ENCODE measurements around the gene RTL10.
A peak's percentile ranks its signal among the peaks of the same experiment; 100 is the strongest.

The RTL10 gene

DNA sequence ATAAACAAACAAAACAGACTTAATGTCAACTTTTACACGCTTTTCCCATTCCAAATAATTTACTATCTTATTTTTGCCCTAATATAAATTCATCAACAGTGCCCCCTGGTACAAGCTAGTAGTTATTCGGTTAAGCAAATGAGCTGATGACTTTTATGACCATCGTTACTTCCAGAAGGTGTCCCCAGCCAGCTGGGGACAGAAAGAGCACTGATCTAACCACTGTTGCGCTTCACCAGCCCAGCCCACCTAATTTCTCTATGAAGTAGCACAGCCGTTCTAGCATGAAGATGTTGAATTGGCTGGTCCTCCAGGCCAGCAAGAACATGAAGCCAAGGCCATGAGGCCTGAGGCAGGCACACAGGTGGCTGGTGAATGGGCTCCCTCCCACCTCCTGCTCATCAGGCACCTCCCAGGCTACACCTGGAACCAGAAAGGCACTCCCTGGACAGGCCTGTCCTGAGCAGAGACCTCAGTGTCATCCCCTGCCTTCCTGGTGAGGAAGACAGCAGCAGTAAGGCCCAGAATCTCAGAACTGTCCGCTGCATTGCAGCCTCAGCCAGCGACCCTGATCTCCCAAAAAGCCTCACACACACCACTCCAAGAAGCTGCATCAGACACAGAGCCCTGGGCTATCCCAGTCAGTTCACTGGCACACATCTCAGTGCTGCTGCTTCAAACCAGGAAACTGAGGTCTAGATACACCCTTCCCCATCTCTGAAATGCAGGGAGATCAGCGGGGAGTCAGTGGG, 12.9 kb downstream of the RTL10 start (continued):
- TF ChIP-seq, protein P1, sequence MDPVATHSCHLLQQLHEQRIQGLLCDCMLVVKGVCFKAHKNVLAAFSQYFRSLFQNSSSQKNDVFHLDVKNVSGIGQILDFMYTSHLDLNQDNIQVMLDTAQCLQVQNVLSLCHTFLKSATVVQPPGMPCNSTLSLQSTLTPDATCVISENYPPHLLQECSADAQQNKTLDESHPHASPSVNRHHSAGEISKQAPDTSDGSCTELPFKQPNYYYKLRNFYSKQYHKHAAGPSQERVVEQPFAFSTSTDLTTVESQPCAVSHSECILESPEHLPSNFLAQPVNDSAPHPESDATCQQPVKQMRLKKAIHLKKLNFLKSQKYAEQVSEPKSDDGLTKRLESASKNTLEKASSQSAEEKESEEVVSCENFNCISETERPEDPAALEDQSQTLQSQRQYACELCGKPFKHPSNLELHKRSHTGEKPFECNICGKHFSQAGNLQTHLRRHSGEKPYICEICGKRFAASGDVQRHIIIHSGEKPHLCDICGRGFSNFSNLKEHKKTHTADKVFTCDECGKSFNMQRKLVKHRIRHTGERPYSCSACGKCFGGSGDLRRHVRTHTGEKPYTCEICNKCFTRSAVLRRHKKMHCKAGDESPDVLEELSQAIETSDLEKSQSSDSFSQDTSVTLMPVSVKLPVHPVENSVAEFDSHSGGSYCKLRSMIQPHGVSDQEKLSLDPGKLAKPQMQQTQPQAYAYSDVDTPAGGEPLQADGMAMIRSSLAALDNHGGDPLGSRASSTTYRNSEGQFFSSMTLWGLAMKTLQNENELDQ (tag by site-specific recombination; IDR thresholded peaks at IDR 0.05; ENCODE audit: low read depth) = no peak
- TF ChIP-seq, protein P2, sequence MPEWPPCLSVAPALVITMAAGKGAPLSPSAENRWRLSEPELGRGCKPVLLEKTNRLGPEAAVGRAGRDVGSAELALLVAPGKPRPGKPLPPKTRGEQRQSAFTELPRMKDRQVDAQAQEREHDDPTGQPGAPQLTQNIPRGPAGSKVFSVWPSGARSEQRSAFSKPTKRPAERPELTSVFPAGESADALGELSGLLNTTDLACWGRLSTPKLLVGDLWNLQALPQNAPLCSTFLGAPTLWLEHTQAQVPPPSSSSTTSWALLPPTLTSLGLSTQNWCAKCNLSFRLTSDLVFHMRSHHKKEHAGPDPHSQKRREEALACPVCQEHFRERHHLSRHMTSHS (tag by site-specific recombination; IDR thresholded peaks at IDR 0.05) = no peak
- TF ChIP-seq, protein P3, sequence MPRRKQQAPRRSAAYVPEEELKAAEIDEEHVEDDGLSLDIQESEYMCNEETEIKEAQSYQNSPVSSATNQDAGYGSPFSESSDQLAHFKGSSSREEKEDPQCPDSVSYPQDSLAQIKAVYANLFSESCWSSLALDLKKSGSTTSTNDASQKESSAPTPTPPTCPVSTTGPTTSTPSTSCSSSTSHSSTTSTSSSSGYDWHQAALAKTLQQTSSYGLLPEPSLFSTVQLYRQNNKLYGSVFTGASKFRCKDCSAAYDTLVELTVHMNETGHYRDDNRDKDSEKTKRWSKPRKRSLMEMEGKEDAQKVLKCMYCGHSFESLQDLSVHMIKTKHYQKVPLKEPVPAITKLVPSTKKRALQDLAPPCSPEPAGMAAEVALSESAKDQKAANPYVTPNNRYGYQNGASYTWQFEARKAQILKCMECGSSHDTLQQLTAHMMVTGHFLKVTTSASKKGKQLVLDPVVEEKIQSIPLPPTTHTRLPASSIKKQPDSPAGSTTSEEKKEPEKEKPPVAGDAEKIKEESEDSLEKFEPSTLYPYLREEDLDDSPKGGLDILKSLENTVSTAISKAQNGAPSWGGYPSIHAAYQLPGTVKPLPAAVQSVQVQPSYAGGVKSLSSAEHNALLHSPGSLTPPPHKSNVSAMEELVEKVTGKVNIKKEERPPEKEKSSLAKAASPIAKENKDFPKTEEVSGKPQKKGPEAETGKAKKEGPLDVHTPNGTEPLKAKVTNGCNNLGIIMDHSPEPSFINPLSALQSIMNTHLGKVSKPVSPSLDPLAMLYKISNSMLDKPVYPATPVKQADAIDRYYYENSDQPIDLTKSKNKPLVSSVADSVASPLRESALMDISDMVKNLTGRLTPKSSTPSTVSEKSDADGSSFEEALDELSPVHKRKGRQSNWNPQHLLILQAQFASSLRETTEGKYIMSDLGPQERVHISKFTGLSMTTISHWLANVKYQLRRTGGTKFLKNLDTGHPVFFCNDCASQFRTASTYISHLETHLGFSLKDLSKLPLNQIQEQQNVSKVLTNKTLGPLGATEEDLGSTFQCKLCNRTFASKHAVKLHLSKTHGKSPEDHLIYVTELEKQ (tag by site-specific recombination; IDR thresholded peaks at IDR 0.05; ENCODE audit: borderline replicate concordance) = no peak
- no peak for TF ChIP-seq ZNF112 (tag by site-specific recombination; IDR thresholded peaks at IDR 0.05)
- TF ChIP-seq ZNF394 (tag by site-specific recombination; IDR thresholded peaks at IDR 0.05; ENCODE audit: borderline replicate concordance) = no peak
- TF ChIP-seq, protein P4, sequence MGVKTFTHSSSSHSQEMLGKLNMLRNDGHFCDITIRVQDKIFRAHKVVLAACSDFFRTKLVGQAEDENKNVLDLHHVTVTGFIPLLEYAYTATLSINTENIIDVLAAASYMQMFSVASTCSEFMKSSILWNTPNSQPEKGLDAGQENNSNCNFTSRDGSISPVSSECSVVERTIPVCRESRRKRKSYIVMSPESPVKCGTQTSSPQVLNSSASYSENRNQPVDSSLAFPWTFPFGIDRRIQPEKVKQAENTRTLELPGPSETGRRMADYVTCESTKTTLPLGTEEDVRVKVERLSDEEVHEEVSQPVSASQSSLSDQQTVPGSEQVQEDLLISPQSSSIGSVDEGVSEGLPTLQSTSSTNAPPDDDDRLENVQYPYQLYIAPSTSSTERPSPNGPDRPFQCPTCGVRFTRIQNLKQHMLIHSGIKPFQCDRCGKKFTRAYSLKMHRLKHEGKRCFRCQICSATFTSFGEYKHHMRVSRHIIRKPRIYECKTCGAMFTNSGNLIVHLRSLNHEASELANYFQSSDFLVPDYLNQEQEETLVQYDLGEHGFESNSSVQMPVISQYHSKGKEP (tag by site-specific recombination; IDR thresholded peaks at IDR 0.05) = no peak
- no peak for TF ChIP-seq ZNF610 (tag by site-specific recombination; IDR thresholded peaks at IDR 0.05; ENCODE audit: borderline replicate concordance)
- 0 out of 2 replicates have a peak, but pooled peaks have one; percentile 21 for TF ChIP-seq OSR2 (tag by site-specific recombination; IDR thresholded peaks at IDR 0.05)
- no peak for TF ChIP-seq ZNF146 (tag by site-specific recombination; IDR thresholded peaks at IDR 0.05)
- TF ChIP-seq, protein P5, sequence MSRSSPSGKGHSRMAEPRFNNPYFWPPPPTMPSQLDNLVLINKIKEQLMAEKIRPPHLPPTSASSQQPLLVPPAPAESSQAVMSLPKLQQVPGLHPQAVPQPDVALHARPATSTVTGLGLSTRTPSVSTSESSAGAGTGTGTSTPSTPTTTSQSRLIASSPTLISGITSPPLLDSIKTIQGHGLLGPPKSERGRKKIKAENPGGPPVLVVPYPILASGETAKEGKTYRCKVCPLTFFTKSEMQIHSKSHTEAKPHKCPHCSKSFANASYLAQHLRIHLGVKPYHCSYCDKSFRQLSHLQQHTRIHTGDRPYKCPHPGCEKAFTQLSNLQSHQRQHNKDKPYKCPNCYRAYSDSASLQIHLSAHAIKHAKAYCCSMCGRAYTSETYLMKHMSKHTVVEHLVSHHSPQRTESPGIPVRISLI (tag by site-specific recombination; IDR thresholded peaks at IDR 0.05) = no peak
- TF ChIP-seq ZNF138 (tag by site-specific recombination; IDR thresholded peaks at IDR 0.05; ENCODE audit: borderline replicate concordance) = no peak
- TF ChIP-seq, protein P6, sequence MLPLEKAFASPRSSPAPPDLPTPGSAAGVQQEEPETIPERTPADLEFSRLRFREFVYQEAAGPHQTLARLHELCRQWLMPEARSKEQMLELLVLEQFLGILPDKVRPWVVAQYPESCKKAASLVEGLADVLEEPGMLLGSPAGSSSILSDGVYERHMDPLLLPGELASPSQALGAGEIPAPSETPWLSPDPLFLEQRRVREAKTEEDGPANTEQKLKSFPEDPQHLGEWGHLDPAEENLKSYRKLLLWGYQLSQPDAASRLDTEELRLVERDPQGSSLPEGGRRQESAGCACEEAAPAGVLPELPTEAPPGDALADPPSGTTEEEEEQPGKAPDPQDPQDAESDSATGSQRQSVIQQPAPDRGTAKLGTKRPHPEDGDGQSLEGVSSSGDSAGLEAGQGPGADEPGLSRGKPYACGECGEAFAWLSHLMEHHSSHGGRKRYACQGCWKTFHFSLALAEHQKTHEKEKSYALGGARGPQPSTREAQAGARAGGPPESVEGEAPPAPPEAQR (tag by site-specific recombination; IDR thresholded peaks at IDR 0.05) = no peak
- TF ChIP-seq, protein P7, sequence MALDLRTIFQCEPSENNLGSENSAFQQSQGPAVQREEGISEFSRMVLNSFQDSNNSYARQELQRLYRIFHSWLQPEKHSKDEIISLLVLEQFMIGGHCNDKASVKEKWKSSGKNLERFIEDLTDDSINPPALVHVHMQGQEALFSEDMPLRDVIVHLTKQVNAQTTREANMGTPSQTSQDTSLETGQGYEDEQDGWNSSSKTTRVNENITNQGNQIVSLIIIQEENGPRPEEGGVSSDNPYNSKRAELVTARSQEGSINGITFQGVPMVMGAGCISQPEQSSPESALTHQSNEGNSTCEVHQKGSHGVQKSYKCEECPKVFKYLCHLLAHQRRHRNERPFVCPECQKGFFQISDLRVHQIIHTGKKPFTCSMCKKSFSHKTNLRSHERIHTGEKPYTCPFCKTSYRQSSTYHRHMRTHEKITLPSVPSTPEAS (tag by site-specific recombination; IDR thresholded peaks at IDR 0.05) = no peak
- TF ChIP-seq GLI2 (tag by site-specific recombination; IDR thresholded peaks at IDR 0.05; ENCODE audit: borderline replicate concordance, low read depth) = no peak
- TF ChIP-seq ZNF433 (tag by site-specific recombination; IDR thresholded peaks at IDR 0.05; ENCODE audit: low read depth) = no peak
- no peak for TF ChIP-seq ZNF366 (tag by site-specific recombination; conservative IDR thresholded peaks at IDR 0.05)
- no peak for TF ChIP-seq GLI4 (tag by site-specific recombination; IDR thresholded peaks at IDR 0.05)
- no peak for TF ChIP-seq ZNF223 (tag by site-specific recombination; IDR thresholded peaks at IDR 0.05)
- no peak for TF ChIP-seq ZXDB (tag by site-specific recombination; IDR thresholded peaks at IDR 0.05)
- TF ChIP-seq ZBTB17 (tag by site-specific recombination; IDR thresholded peaks at IDR 0.05) = peak; percentile 17; the same call in 1 of the 2 replicates
- no peak for TF ChIP-seq ZNF175 (tag by site-specific recombination; IDR thresholded peaks at IDR 0.05)
